Brain microvascular endothelial cell (primary cell): ENCODE results near the gene ZNF423.

Experiments used
- DNase-seq: peaks from one replicate; pipeline ENCODE4 v3.0.0-alpha.2; 2020
- H3K27ac ChIP-seq: fragments of 250-450 bp; sonication (Bioruptor Pico); 2 replicates; pipeline ENCODE4 v1.5.1; 2020; ENCODE audit warnings: mild to moderate bottlenecking, moderate library complexity
- H3K27me3 ChIP-seq: fragments of 250-450 bp; sonication (Bioruptor Pico); replicated peaks from 2 replicates; pipeline ENCODE4 v1.5.1; 2020; ENCODE audit warnings: mild to moderate bottlenecking
- H3K36me3 ChIP-seq: fragments of 250-450 bp; sonication (Bioruptor Pico); replicated peaks from 2 replicates; pipeline ENCODE4 v1.5.1; 2020; ENCODE audit warnings: mild to moderate bottlenecking
- H3K4me3 ChIP-seq: 2 replicates; pipeline ENCODE4 v1.5.1; 2011; ENCODE audit warnings: low read depth, mild to moderate bottlenecking, control low read depth, low read length, moderate library complexity
- in situ Hi-C: cut with HindIII; loops from 2 replicates; pipeline ENCODE4 v1.10.0; 2017; ENCODE audit warnings: low sequenced_read_pairs, low pct_ligation_motif_present
- TF ChIP-seq, protein P1 (sequence below): IDR thresholded peaks from 2 replicates; pipeline ENCODE4 v1.5.1; 2011; ENCODE audit warnings: low read depth, mild to moderate bottlenecking, moderate library complexity, low read length, control low read depth, inconsistent platforms; ENCODE audit errors: missing control alignments

The ZNF423 gene

GRCh38 chr16:49619811-49620157 is 236.1 kb downstream of the ZNF423 start:
- Histone ChIP-seq H3K27ac (peak overlapping the region; percentile 70), H3K4me3 (no peak overlapping the region)

GRCh38 chr16:49618955-49619354 is 237.0 kb downstream of the ZNF423 start:
- no peak for DNase-seq
- H3K27ac ChIP-seq = no peak overlapping the region
- no peaks in the 10 kb centered on the region for H3K36me3 ChIP-seq
- H3K27me3 ChIP-seq = no peaks in the 10 kb centered on the region
- H3K4me3 ChIP-seq = no peak overlapping the region
- in situ Hi-C loops = no loop called here
- TF ChIP-seq, protein P1, sequence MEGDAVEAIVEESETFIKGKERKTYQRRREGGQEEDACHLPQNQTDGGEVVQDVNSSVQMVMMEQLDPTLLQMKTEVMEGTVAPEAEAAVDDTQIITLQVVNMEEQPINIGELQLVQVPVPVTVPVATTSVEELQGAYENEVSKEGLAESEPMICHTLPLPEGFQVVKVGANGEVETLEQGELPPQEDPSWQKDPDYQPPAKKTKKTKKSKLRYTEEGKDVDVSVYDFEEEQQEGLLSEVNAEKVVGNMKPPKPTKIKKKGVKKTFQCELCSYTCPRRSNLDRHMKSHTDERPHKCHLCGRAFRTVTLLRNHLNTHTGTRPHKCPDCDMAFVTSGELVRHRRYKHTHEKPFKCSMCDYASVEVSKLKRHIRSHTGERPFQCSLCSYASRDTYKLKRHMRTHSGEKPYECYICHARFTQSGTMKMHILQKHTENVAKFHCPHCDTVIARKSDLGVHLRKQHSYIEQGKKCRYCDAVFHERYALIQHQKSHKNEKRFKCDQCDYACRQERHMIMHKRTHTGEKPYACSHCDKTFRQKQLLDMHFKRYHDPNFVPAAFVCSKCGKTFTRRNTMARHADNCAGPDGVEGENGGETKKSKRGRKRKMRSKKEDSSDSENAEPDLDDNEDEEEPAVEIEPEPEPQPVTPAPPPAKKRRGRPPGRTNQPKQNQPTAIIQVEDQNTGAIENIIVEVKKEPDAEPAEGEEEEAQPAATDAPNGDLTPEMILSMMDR = no peak

More at GRCh38 chr16:49619811-49620157, 236.1 kb downstream of the ZNF423 start:
- TF ChIP-seq, protein P1 = no peak
- Histone ChIP-seq H3K36me3 (no peaks in the 10 kb centered on the region), H3K27me3 (no peaks in the 10 kb centered on the region)
- in situ Hi-C loops = no loop called here
- DNase-seq = no peak

- in situ Hi-C loops = no loop called here
- no peaks in the 10 kb centered on the region for H3K36me3 ChIP-seq
- H3K4me3 ChIP-seq = no peak overlapping the region
- H3K27me3 ChIP-seq = no peaks in the 10 kb centered on the region
- no peak for DNase-seq
- H3K27ac ChIP-seq = no peak overlapping the region
- TF ChIP-seq, protein P1 = no peak
Observed at GRCh38 chr16:49617710-49618330, 238.1 kb downstream of the ZNF423 start.

DNA sequence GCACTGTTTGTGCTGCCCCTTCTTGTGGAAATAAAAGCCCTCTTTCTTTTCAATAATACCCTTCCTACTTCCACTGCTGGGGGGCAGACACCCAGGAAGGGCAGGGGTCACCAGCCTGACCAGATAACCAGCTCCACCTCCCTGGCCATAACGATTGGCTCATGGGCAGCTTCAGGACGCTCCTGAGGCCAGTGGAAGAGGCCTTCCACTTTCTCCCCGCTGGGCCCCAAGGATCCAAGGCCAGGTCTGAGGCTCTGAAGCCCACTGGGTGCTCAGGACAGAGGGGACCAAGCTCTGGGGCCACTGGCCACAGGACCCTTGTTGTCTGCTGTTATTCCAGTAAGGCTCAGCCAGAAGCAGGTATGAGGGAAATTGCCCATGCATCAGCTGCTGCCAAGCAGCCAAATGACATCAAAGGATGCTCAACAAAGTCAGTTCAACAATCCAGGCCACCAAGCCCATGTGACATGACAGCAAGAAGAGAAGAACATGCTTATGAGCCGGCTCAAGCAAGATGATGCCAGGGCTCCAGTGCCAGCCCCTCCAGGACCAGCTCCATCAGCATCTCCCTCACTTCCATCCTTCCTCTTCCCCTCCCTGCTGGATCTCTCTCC is 238.8 kb downstream of the ZNF423 start:
- TF ChIP-seq, protein P1 = no peak
- Histone ChIP-seq H3K36me3 (no peaks in the 10 kb centered on the region), H3K4me3 (no peak overlapping the region), H3K27me3 (no peaks in the 10 kb centered on the region), H3K27ac (no peak overlapping the region)
- DNase-seq = no peak
- in situ Hi-C loops = no loop called here

- no peak for DNase-seq
- in situ Hi-C loops = no loop called here
Observed at GRCh38 chr16:49615576-49615975, 240.3 kb downstream of the ZNF423 start.

More at GRCh38 chr16:49615576-49615975, 240.3 kb downstream of the ZNF423 start:
- Histone ChIP-seq H3K27me3 (no peaks in the 10 kb centered on the region), H3K36me3 (no peaks in the 10 kb centered on the region), H3K4me3 (no peak overlapping the region), H3K27ac (no peak overlapping the region)
- TF ChIP-seq, protein P1 = no peak
